ENCODE results near the gene GATA6.

GATA6 gene

DNA sequence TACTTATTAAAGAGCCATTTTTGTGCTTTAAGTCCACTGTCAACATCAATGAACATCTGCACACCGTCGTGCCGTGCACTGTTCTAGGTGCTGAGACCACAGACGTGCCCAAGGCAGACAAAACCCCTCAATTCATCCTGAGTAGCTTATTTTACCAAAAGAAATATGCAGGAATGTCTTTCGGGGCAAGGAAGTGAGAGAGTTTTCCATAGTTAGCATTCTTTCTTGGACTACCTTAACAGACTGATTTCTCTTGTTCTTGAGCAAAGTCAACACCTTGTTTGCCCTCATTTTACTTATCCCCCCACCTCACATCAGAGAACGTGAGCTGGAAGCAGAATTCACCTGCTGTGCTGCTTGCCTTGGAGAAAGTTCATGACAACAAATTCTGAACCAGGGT lies 69.3 kb downstream of the GATA6 start:
- peak; percentile 47 for DNase-seq (ENCODE audit: low read depth, low spot score)

DNA sequence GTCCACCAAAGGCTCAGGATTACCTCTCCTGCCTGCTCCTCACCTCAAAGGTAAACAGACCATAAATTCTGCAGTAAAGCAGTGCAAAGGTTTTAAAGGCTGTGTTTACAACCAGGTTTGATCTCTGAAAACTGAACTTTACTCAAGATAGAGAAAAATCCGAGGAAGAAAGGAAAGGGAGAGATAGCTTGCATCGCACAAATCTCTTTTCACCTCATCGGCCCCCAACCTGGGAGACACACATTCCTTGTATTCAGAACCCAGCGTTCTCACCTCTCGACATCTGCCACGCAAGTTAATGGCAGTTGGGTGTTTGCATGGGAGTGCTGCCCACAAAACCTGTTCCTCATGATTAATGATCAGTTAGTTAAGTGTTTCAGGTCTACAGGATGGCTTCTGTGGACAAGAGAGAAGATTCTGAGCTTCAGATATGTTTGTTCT lies 72.6 kb downstream of the GATA6 start:
- DNase-seq (ENCODE audit: low read depth, low spot score), result no peak

DNA sequence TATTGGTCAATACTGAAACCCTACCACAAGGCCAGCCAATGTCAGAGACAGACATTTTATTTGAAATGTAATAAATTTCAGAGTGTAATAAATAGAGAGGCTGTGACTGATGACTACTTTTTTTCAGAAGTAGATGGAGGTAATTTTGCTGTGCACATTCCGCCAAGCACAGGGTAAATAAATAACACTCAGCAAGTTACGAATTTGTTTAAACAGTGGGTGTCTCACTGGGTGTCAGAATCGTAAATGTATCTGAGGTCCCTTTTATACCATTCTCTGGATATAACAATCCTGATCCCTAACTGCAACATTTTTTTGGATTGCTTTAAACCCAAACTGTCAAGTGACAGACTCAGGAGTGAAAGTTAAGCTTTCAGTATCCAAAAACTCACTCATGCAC lies 74.1 kb downstream of the GATA6 start:
- no peak for DNase-seq (ENCODE audit: low read depth, low spot score)

DNA sequence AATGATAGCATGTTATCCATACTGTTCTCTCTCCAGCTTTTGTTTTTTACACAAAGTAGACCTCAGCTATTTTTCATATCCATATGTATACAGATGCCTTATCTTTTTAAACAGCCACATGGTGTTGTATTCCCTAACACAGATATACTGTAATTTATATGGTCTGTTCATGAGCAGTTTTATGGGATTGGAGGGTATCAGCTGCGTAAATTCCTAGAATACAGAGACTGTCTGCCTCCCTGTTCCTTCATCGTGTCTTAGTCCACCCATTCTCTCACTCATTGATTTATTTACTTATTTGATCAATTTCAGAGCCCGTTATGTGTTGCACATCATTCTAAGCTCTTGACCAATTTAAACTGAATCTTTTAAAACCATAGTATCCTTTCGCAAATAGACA lies 80.6 kb downstream of the GATA6 start:
- DNase-seq (ENCODE audit: low read depth, low spot score), result no peak

DNA sequence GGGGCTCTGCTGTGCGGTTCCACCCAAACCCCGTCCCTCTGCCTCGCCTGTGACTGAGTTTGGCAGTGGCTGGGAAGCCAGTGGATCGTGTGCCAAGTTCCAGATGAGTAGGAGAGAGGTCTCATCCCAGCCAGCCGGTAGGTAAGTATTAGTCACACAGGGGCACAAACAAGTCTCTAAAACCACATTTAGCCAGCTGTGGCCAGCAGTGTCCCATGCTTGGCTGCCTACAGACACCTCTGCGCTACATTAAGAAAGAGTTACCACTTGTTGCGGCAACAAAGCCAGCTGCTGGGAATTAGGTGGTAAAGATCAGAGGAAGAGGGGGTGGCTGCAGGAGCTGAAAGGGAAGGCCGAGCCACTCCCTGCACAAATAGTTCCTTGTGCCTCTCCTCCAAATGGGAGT lies 81.2 kb downstream of the GATA6 start:
- peak; percentile 22 for DNase-seq (ENCODE audit: low read depth, low spot score)

Measured in astrocyte of the hippocampus (primary cell).